OCI-LY7 (cell line): Measurements from ENCODE around the gene BTF3. TPM values are rescaled to one million over a fixed set of nuclear protein-coding genes. Genes with fewer than 3 reads are reported as not detected.

Source experiments
- BruUV-seq: library from RNA; stranded (reverse); fragments of 400-500 nt; replicated peaks from 2 replicates; lab custom pipeline; 2021; lab: Mats Ljungman, UMichigan
- CTCF ChIA-PET: fragments of 300-600 bp; sonication (Branson Sonifier 250); formaldehyde crosslinking; loops from one replicate; lab custom pipeline; 2022; ENCODE audit warnings: antibody characterized with exemption; ENCODE audit not compliant: unreplicated experiment; lab: Charles Lee
- POLR2A ChIA-PET: fragments of 300-600 bp; sonication (Branson Sonifier 250); formaldehyde crosslinking; loops from one replicate; lab custom pipeline; 2022; ENCODE audit warnings: antibody characterized with exemption; lab: Charles Lee
- DNase-seq: peaks from one replicate; pipeline ENCODE4 v3.0.0-alpha.2; 2015; ENCODE audit warnings: low spot score
- H2AFZ ChIP-seq: fragments of 200-600 bp; sonication (generic), shearing (Covaris generic); 2 replicates; pipeline ENCODE4 v1.6.1; 2014; ENCODE audit warnings: mild to moderate bottlenecking, antibody characterized with exemption, low read length, moderate library complexity
- H3K27ac ChIP-seq: fragments of 200-600 bp; sonication (generic); 2 replicates; pipeline ENCODE4 v1.5.1; 2014; ENCODE audit warnings: mixed run types, low read depth, mild to moderate bottlenecking, moderate library complexity, low read length, inconsistent platforms; ENCODE audit not compliant: poor library complexity, severe bottlenecking
- H3K36me3 ChIP-seq: fragments of 200-600 bp; sonication (generic); 2 replicates; pipeline ENCODE4 v1.6.1; 2014; ENCODE audit warnings: mild to moderate bottlenecking, antibody characterized with exemption, low read length, moderate library complexity, mixed read lengths; ENCODE audit not compliant: insufficient read depth
- H3K4me1 ChIP-seq: fragments of 200-600 bp; sonication (generic); 2 replicates; pipeline ENCODE4 v1.5.1; 2014; ENCODE audit warnings: mild to moderate bottlenecking, low read length; ENCODE audit not compliant: insufficient read depth, poor library complexity, severe bottlenecking
- H3K4me2 ChIP-seq: fragments of 200-600 bp; sonication (generic); 2 replicates; pipeline ENCODE4 v1.6.1; 2014; ENCODE audit warnings: mild to moderate bottlenecking, low read length
- H3K4me3 ChIP-seq: fragments of 200-600 bp; sonication (generic); 2 replicates; pipeline ENCODE4 v1.5.1; 2014; ENCODE audit warnings: mild to moderate bottlenecking, low read depth, low read length; ENCODE audit not compliant: poor library complexity, severe bottlenecking
- H3K79me2 ChIP-seq: fragments of 200-600 bp; sonication (generic); 2 replicates; pipeline ENCODE4 v1.6.1; 2016; ENCODE audit warnings: low read depth, mild to moderate bottlenecking, low read length, moderate library complexity, mixed read lengths; ENCODE audit not compliant: insufficient read depth
- H3K9me2 ChIP-seq: fragments of 200-600 bp; sonication (generic); 2 replicates; pipeline ENCODE4 v1.6.1; 2016; ENCODE audit warnings: mild to moderate bottlenecking, low read length, mixed read lengths; ENCODE audit not compliant: insufficient read depth
- H3K9me3 ChIP-seq: fragments of 200-600 bp; sonication (generic); 2 replicates; pipeline ENCODE4 v1.6.1; 2014; ENCODE audit warnings: mild to moderate bottlenecking, mixed run types, low read length, mixed read lengths
- H4K20me1 ChIP-seq: fragments of 200-600 bp; sonication (generic); 2 replicates; pipeline ENCODE4 v1.6.1; 2014; ENCODE audit warnings: mild to moderate bottlenecking, antibody characterized with exemption, low read length, moderate library complexity, mixed read lengths; ENCODE audit not compliant: insufficient read depth
- EZH2phosphoT487 ChIP-seq: fragments of 200-600 bp; sonication (generic); IDR thresholded peaks from 2 replicates; pipeline ENCODE4 v1.6.1; 2018; ENCODE audit warnings: low read depth, borderline replicate concordance, mild to moderate bottlenecking, mixed run types, antibody characterized with exemption, low read length, moderate library complexity, mixed read lengths
- intact Hi-C: fragments of 100-400 bp; cut with micrococcal nuclease; formaldehyde crosslinking; loops from one replicate; pipeline ENCODE4 v1.10.0; 2022; ENCODE audit not compliant: unreplicated experiment
- total RNA-seq, 2 experiments: library from RNA; depleted of rRNA in 1 of 2; stranded (reverse); fragments of >200 nt in 1 of 2; shearing (Covaris generic) in 1 of 2; gene quantifications; 2 replicates each; pipeline ENCODE4 v1.2.3, GENCODE V29; 2014 to 2022
- TF ChIP-seq, protein P1 (sequence below): fragments of 200-600 bp; sonication (generic); conservative IDR thresholded peaks from 2 replicates; pipeline ENCODE4 v1.5.1; 2014; ENCODE audit warnings: mild to moderate bottlenecking, antibody characterized with exemption, low read length, moderate library complexity, mixed read lengths

BTF3 gene
- total RNA-seq, 2 experiments from 2014 or later: 350 to 736 TPM

DNA sequence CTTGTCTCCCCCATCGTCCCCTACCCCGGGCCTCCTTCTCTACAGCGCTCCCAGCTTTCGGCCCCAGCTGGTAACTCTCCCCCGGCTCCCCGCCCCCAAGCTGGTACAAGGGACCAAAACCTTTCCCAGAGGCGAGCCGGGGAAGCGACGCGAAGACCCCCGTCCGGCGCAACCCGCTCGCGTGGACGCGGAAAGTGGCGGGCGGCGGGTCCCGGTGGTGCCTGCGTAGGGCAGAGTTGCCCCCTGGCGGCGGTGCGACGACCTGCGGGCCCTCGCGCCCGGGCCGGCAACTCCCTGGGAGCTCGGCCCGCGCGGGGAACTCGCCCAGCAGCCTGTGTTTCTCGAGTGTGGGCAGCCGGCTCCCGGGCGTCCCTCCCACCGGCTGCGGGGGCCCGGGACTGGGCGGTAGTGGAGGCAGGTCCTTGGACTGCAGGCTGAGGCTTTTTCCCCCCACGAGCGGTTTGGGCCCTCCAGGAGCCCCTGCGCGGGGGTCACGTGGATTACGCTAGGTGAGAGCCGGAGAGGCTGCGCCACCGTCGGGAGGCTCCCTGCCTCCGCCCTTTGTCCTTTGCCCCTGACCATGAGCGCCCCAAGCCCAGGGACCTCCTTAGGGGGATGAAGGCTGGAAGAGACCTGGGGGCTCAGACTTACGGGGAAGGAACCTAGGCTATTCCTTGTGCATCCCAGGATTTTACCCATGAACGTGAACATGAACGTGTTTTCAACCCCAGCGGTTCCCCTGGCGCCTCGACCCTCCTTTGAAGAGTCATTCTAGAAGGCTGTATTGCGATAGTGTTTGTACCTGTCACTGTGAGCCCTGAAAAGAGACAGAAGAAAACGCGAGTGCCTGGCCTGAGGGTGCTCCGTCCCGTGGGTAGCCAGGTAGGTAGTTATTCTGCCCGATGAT lies 46.8 kb upstream of the BTF3 start:
- intact Hi-C loops: no loop called here
- Histone ChIP-seq H4K20me1 (no peaks in the 10 kb centered on the region), H3K36me3 (no peaks in the 10 kb centered on the region), H3K9me2 (no peaks in the 10 kb centered on the region), H3K4me2 (0 out of 2 replicates have a peak overlapping the region, but pooled peaks have one; percentile 28), H3K27ac (no peak overlapping the region), H2AFZ (no peak overlapping the region), H3K4me1 (peaks cover 10% of the 10 kb centered on the region), H3K79me2 (no peaks in the 10 kb centered on the region), H3K4me3 (no peak overlapping the region), H3K9me3 (no peaks in the 10 kb centered on the region)
- ChIA-PET CTCF (no interaction called here), POLR2A (no interaction called here)
- BruUV-seq: no TSS peak
- TF ChIP-seq EZH2phosphoT487: no peak
- TF ChIP-seq, protein P1, sequence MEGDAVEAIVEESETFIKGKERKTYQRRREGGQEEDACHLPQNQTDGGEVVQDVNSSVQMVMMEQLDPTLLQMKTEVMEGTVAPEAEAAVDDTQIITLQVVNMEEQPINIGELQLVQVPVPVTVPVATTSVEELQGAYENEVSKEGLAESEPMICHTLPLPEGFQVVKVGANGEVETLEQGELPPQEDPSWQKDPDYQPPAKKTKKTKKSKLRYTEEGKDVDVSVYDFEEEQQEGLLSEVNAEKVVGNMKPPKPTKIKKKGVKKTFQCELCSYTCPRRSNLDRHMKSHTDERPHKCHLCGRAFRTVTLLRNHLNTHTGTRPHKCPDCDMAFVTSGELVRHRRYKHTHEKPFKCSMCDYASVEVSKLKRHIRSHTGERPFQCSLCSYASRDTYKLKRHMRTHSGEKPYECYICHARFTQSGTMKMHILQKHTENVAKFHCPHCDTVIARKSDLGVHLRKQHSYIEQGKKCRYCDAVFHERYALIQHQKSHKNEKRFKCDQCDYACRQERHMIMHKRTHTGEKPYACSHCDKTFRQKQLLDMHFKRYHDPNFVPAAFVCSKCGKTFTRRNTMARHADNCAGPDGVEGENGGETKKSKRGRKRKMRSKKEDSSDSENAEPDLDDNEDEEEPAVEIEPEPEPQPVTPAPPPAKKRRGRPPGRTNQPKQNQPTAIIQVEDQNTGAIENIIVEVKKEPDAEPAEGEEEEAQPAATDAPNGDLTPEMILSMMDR: peak; percentile 66
- DNase-seq: peak; percentile 27

DNA sequence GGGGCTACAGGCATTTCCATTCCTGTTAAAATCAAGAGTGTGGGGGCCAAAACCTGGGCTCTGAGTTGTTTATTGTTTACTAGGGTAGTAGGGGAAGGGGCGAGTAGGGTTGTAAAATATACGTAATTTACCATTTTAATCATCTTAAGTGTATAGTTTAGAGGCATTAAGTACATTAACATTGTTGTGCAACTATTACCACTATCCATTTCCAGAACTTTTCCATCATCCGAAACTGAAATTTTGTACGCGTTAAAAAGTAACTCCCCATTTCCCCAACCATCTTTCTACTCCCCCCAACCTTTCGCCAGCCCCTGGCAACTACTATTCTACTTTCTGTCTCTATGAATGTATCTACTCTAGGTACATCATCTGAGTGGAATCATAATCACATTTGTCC lies 46.0 kb upstream of the BTF3 start:
- H4K20me1 ChIP-seq: no peaks in the 10 kb centered on the region
- intact Hi-C loops: no loop called here
- DNase-seq: no peak
- no peaks in the 10 kb centered on the region for H3K9me2 ChIP-seq
- no peak overlapping the region for H2AFZ ChIP-seq
- H3K4me1 ChIP-seq: peaks cover 7% of the 10 kb centered on the region
- no peak overlapping the region for H3K4me2 ChIP-seq
- ChIA-PET CTCF (no interaction called here), POLR2A (no interaction called here)
- no peak overlapping the region for H3K27ac ChIP-seq
- H3K4me3 ChIP-seq: no peak overlapping the region
- H3K9me3 ChIP-seq: no peaks in the 10 kb centered on the region
- no peaks in the 10 kb centered on the region for H3K36me3 ChIP-seq
- H3K79me2 ChIP-seq: no peaks in the 10 kb centered on the region
- no TSS peak for BruUV-seq
- TF ChIP-seq, protein P1: no peak
- no peak for TF ChIP-seq EZH2phosphoT487
